ENCODE data around the gene ALOX15B.

GRCh38 chr17:8014558-8014850, 24.4 kb upstream of the ALOX15B start:
- TF ChIP-seq CTCF (IDR thresholded peaks at IDR 0.05; ENCODE audit: poor library complexity, severe bottlenecking) = no peak
- TF ChIP-seq POLR2AphosphoS5 (IDR thresholded peaks at IDR 0.05) = no peak
- TF ChIP-seq RAD21 (conservative IDR thresholded peaks at IDR 0.05) = no peak

Data from neural cell (in vitro differentiated cells).